Choroid plexus epithelial cell (primary cell): ENCODE data around the gene ACTBL2.
"Not testable (repeated sequence)": the region's sequence is repeated elsewhere in the genome, so short reads cannot be mapped to it uniquely, and the experiment has no call there.

ENCODE experiments used
- DNase-seq: peaks from one replicate; pipeline ENCODE4 v3.0.0-alpha.2; 2010; ENCODE audit warnings: low read depth
- H3K4me3 ChIP-seq: 2 replicates; pipeline ENCODE4 v1.5.1; 2011; ENCODE audit warnings: low read depth, mild to moderate bottlenecking, control low read depth, low read length, moderate library complexity
- CTCF ChIP-seq: conservative IDR thresholded peaks from 2 replicates; pipeline ENCODE4 v1.5.1; 2011; ENCODE audit warnings: low read depth, mild to moderate bottlenecking, control low read depth, inconsistent platforms, low read length, moderate library complexity

ACTBL2 gene

GRCh38 chr5:57476601-57477056 is 6.0 kb downstream of the ACTBL2 start:
- no peak for TF ChIP-seq CTCF
- H3K4me3 ChIP-seq, result no peak overlapping the region
- DNase-seq, result no peak

GRCh38 chr5:57470339-57470738 is 12.3 kb downstream of the ACTBL2 start:
- TF ChIP-seq CTCF, result no peak
- no peak overlapping the region for H3K4me3 ChIP-seq
- no peak for DNase-seq

GRCh38 chr5:57468481-57469163 is 14.0 kb downstream of the ACTBL2 start:
- DNase-seq, result peak; percentile 89
- no peak overlapping the region for H3K4me3 ChIP-seq

GRCh38 chr5:57466544-57466943 is 16.1 kb downstream of the ACTBL2 start:
- no peak for TF ChIP-seq CTCF
- H3K4me3 ChIP-seq, result no peak overlapping the region
- no peak for DNase-seq

More at GRCh38 chr5:57468481-57469163, 14.0 kb downstream of the ACTBL2 start:
- TF ChIP-seq CTCF, result no peak

GRCh38 chr5:57460056-57460455 is 22.6 kb downstream of the ACTBL2 start:
- DNase-seq, H3K4me3 ChIP-seq: not testable (repeated sequence)

GRCh38 chr5:57458443-57458842 is 24.2 kb downstream of the ACTBL2 start:
- H3K4me3 ChIP-seq, result no peak overlapping the region
- no peak for DNase-seq
- TF ChIP-seq CTCF, result no peak

GRCh38 chr5:57456531-57457135 is 26.0 kb downstream of the ACTBL2 start:
- no peak overlapping the region for H3K4me3 ChIP-seq
- no peak for TF ChIP-seq CTCF

More at GRCh38 chr5:57456531-57457135, 26.0 kb downstream of the ACTBL2 start:
- DNase-seq, result no peak
